CD4-positive, alpha-beta T cell treated with Interferon alpha-2 for 1 hour (primary cell): ENCODE measurements around the gene SLC25A41.

ENCODE experiments used
- DNase-seq, 2 donors: peaks; one replicate each; pipeline ENCODE4 v3.0.0-alpha.2; 2020 to 2022

The SLC25A41 gene

GRCh38 chr19:6433663-6434062, at the start of gene SLC25A41:
Gene SLC25A41, minus strand, starts transcription at chr19:6433763. Its CDS starts 70 bp downstream, at chr19:6433693.
- no peak for DNase-seq

DNA sequence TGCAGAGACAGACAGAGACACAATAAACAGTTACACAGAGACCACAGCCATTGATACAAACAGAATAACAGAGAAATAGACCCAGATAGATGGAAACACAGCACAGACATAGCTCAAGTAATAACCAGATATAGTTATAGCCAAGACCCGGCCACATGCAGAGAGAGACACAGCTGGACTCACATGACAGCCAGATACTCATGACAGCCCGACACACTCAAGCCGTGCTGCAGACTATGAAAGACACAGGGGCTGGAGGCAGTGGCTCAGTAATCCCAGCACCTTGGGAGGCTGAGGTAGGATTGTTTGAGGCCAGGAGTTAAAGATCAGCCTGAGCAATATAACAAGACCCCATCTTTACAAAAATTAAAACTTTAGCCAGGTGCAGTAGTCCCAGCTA, 49.7 kb upstream of the SLC25A41 start:
- no peak for DNase-seq

GRCh38 chr19:6482343-6482686, 48.8 kb upstream of the SLC25A41 start:
- DNase-seq: no peak

GRCh38 chr19:6481541-6482342, 48.2 kb upstream of the SLC25A41 start, which contains the start of gene DENND1C:
Gene DENND1C, minus strand, starts transcription at chr19:6481787. Its CDS starts 92 bp downstream, at chr19:6481695.
- DNase-seq: peak; percentile 74 to 77

- DNase-seq: peak in 1 of 2 donors; percentile 31
These were observed 47.4 kb upstream of the SLC25A41 start for GRCh38 chr19:6480848-6481415.

- no peak for DNase-seq
These were observed 46.4 kb upstream of the SLC25A41 start for GRCh38 chr19:6479836-6480398.

DNA sequence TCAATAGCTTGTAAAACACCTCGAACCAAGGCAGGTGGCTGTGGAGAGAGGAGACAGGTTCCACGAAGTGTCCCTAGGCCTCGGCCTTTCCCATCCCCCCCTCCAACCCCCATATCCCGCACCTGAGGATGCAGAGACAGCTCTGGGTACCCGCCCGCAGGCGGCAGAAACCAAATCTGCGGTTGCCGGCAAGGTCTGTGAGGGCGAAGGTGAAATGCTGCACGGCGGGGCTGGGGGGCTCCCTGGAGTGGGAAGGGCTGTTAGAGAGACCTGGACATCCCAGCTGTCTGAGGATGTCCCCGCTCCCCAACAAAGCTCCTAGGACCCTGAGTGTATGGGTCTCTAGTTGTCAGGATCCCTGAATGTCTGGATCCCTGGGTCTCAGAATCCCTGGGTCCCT, 45.3 kb upstream of the SLC25A41 start:
- no peak for DNase-seq

GRCh38 chr19:6476896-6477431, 43.4 kb upstream of the SLC25A41 start:
- no peak for DNase-seq

DNA sequence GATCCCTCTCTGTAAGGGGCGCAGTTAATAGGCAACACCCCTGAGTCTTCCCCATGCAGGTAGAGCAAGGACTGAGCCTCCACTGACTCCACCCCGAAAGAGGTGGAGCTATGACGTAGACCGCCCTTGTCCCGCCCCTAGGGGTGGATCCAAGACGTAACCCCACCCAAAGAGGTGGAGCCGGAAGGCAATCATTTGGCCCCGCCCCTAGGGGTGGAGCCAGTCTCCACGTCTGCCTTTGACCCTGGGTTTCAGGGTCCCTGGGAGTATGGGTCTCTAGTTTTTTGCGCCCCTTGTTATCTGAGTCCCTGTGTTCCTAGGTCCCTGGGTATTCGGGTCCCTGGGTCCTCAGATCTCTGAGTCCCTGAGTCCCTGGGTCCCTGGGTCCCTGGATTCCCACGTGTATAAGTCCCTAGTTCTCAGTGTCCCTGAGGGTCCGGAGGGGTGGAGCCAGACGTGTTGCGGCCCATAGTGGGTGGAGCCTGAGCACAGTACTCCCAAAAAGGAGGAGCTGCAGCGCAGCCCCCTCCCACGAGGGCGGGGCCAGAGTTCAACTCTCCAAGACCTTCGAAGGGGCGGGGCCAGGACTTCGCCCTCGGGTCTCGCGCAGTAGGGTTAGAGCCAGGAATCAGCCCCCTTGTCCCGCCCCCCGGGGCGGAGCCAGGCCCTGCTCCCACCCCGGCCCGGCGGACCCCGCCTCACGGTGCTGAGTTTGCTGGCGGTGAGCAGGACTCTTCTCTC, 42.8 kb upstream of the SLC25A41 start:
- DNase-seq: peak; percentile 54 to 73

DNA sequence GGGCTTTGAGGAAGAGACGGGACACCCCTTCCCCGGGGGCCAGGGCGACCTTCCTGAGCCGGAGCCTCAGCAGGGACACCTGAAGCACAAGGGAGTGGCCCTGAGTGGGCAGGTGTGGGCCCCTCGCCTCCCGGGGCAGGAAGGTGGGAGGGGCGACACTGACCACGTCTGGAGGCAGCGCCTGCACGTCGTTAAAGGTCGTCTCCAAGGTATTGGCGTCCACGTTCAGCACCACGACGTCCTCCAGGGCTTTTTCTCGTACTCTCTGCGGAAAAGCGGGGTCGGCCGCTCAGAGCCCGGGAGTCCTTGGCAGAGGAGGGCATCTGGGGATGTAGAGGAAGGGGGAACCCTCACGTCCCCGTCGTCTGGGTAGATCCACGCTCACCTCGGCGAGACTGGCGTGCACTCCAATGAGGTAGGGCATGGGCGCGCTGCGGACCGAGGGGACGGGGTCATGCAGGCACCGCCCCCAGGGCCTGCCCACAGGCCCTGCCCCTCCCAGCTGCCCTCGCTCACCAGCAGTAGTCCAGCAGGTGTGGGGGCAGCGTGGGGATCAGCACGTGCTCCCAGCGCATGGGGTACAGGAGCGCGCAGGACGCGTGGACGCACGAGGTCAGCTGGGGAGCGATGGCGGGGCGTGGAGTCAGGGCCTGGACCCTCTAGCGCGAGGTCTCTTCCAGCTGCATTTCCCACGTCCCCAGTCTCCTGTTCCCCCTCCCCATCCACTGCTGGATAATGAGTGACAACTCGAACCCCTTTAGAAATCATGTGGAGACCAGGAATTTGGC, 42.0 kb upstream of the SLC25A41 start:
- no peak for DNase-seq

DNA sequence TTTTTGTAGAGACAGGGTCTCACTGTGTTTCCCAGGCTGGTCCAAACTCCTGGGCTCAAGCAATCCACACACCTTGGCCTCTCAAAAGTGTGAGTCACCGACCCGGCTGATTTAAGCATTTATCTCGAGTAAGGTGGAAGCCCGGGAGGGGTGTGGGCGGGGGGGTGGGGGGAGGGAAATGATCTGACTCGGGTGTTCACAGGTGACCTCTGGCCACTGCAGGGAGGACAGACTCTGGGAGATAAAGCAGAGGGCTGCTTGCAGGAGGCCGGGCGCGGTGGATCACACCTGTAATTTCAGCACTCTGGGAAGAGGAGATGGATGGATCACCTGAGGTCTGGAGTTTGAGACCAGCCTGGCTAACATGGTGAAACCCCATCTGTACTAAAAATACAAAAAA, 40.1 kb upstream of the SLC25A41 start:
- no peak for DNase-seq

DNA sequence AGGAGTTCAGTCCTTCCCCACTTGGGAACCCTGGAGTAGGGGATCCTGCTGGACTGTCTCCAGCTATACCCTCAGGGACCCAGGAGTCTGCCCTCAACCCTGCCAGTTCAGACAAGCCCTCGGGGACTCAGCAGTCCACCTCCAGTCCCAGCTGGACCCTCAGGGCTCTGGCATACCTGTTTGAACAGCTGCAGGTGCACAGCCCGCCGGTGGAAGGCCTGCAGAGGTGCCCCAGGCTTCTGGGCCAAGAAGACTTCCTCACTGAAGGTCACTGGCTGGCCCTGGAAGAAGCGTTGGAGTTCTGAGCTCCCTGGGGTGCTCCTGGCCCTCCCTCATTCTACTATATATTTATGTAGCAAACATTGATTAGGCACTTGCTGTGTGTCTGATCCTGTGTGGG, 39.1 kb upstream of the SLC25A41 start:
- DNase-seq: no peak

DNA sequence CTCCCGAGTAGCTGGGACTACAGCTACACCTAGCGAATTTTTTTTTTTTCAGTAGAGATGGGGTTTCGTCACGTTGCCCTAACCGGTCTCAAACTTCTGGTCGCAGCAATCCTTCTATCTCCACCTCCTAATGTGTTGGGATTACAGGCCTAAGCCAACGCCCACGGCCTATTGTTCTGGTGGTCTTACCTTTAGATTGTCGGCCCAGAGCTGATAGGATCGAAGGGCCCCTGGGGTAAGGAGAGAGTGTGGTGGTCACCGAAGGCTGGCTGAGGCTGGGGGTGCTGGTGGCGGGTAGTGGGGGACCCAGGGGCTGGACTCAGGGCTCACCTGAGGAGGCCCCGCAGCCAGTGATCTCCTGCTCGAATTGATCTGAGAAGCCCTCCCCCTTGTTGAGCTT, 37.5 kb upstream of the SLC25A41 start:
- no peak for DNase-seq

GRCh38 chr19:6470173-6470572, 36.6 kb upstream of the SLC25A41 start:
- no peak for DNase-seq

DNA sequence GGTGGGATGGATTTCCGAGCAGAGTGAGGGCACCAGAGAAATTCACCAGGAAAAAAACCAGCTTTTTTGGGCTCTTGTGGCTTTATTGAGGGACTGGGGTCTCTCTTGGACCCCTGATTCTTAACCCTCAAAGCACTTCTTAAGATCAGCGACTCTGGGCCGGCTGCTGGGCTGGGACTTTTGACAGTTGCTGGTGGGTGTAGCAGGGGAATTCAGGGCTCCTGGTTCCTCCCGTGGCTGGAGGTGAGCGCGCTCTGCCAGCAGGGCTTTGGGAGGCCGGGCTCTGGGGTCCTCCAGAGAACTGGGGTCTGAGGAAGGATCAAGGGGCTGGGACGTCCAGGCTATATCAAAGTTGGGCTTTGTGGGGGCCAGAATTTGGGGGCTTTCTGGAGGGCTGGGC, 33.8 kb upstream of the SLC25A41 start:
- DNase-seq: no peak

- no peak for DNase-seq
These were observed 33.1 kb upstream of the SLC25A41 start for GRCh38 chr19:6466526-6467248.

DNA sequence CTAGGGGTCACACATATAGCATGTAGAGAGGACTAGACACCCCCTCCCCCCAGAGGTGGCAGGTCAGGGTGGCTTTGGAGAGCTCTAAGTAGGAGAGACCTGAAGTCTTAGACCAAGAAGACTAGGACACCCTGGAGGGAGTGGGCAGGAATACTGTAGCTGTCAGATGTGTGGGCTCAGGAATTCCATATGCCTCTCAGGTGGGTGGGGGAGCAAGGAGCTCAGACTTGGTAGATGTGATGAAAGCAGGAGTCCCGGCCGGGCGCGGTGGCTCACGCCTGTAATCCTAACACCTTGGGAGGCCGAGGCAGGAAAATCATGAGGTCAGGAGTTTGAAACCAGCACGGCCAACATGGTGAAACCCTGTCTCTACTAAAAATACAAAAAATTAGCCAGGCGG, 32.1 kb upstream of the SLC25A41 start:
- no peak for DNase-seq

- DNase-seq: no peak
These were observed 31.4 kb upstream of the SLC25A41 start for GRCh38 chr19:6465006-6465405.

DNA sequence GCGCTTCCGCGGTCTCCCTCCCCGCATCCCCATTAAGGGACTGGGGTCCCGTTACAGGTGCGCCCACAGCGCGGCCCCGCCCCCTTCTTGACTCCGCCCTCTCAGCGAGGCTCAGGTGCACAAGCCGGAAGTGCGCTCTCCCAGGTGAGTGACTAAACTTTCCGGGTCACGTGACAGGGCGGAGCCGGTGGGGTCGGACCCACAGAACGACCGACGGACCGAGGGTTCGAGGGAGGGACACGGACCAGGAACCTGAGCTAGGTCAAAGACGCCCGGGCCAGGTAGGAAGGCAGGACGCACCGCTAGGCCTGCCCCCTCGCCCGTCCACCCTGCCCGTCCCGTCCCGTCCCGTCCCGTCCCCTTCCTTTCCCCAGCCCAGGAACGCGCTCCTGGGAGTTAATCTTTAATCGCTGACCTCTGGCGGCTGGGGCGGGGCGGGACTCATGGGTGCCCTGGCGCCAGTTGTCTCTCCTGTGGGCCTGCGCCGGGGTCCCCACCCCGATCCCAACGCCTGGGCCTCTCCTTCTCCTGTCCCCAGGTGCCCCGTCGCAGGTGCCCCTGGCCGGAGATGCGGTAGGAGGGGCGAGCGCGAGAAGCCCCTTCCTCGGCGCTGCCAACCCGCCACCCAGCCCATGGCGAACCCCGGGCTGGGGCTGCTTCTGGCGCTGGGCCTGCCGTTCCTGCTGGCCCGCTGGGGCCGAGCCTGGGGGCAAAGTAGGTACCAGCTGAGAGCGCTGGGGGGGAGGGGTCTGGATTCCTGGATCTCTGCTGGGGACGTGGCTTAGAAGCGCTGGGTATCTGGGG, 30.7 kb upstream of the SLC25A41 start, which contains the start of gene CRB3:
Gene CRB3 (plus strand): TSS at position 202 of the 804 bp plus-strand sequence. CDS start 431 bp downstream, at position 633.
- peak; percentile 52 to 68 for DNase-seq

DNA sequence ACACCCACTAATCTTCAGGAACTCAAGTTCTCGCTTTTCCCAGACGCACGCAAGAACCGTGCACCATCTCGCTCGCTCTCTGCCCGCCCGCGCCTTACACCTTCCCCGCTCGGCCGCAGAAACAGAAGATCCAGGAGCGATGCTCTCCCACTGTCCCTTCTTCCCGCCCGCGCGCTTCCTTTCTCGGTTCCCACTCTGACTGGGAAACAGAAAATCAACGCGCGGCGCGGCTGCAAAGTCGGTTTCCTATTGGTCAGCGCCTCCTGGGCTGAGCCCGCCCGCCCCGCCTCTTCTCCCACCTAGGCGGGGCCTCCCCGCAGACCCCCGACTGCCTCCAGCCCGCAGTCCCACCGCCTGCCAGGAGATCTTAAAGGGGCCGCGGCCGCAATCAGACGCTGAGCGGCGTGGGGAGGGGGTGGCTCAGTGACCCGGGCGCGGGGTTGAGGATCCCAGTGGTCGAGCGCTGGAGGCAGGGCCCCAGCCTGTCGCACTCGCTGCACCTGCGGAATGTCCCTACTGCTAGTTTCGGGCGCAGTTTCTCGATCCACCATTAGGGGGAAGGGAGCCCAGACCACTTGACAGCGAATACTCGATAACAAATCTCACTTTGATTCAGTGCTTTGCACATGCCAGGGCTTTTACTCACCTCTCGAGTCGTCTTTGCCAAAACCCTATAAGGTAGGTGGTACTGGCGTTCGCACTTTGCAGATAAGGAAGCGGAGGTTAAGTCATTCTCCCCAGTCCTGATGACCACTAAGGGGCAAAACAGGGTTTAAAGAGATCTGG, 26.7 kb upstream of the SLC25A41 start:
- DNase-seq: peak; percentile 93 to 98
